Epidermal melanocyte (primary cell): Measurements from ENCODE around the gene IFITM5.

Experiments
- DNase-seq: peaks from one replicate; pipeline ENCODE4 v3.0.0; 2011; ENCODE audit warnings: low spot score; ENCODE audit not compliant: insufficient read length

IFITM5 gene

DNA sequence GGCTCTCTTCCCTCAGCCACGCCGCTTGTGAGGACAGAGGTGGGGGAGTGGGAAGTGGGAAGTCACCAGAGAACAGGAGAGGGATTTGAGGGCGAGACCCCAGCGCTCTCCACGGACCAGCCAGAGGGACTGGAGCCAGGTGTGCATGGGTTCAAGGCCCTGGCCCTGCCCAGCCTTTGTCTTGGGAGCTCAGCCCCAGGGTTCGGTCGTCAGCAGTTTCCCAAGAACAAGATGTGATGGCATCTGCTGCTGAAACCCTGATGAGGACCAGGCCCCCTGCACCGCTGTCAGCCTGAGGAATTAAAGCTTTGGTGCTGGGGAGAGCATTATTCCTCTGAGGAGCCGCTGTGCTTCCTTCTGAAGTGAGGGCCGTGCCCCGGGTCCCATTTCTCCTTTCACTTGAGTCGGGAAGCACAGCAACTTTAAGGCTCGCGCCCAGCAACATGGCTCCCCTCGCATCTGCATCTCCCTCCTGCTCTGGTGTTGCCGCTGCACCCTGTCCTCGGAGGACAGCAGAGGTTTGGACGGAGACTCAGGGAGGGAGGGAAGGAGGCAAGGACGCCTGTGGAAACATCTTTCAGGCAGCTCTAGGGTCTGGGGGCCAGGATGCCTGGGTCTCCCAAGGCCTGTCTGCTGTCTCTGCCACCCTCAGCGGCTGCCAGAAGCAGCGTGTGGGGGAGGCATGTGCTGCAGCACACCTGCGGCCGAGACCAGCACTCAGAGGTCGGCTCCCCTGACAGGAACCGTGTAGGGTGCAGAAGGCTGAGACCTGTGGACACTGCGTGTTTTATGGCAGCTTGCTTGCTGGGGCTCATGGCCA is 3.8 kb downstream of the IFITM5 start:
- no peak for DNase-seq

DNA sequence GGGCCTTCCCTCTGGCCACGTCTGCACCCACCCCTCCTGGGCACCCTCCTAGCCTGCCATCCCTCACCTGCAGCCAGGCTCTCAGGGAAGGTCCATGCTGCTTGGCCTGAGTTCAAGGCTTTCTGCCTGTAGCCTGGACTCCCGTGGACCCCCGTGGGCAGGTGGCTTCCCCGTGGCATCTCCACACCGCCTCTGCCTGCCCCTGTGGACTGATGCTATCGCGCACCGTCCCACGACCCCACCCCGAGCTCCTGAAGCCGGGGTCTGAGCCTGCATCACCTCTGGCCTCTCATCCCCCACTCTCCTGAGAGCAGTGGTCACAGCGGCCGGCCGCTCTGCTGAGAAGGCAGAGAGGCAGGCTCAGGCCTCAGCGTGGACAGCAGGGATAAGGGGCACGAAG is 4.5 kb downstream of the IFITM5 start:
- no peak for DNase-seq

DNA sequence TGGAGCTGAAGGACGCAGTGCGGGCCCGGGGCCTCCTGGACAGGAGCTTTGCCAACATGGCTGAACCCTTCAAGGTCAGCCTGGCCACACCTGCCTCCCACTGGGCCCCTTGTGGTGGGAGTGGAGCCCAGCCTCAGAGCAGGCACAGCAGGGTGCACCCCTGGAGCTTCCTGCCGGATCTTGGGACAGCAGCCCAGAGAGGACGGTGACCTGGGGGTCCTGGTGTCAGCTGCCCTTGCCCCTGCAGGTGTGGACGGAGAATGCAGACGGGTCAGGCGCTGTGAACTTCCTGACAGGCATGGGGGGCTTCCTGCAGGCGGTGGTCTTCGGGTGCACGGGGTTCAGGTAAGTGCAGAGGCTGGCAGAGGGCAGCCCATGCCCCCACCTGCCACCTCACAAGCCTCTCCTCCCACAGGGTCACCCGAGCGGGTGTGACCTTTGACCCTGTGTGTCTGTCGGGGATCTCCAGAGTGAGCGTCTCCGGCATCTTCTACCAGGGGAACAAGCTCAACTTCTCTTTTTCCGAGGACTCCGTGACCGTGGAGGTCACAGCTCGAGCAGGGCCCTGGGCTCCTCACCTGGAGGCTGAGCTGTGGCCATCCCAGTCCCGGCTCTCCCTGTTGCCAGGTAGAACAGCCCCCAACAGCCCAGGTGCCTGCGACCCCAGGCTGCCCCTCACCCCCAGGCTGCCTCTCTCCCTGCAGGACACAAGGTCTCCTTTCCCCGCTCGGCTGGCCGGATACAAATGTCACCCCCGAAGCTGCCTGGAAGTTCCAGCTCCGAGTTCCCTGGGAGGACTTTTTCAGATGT is 5.3 kb downstream of the IFITM5 start:
- DNase-seq = no peak

DNA sequence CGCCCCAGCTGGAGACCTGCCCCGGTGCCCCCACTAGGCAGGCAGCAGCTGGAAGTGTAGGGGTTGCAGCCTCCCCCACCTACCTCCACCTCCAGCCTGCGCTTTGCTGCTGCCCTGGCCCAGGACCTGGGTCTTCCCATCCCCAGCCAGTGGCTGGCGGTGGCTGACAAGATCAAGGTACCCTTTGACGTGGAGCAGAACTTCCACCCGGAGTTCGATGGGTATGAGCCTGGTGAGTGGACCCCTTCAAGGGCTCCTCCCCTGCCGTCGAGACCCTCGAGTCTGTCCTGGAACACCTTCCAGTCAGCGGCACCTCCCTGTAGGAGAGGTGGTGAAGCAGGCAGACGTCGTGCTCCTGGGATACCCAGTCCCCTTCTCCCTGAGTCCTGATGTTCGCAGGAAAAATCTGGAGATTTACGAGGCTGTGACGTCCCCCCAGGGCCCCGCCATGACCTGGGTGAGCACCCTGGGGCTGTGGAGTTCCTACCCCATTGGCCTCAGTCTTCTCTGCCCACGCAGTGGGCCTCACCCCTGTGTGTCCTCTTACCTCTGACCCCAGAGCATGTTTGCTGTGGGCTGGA is 6.0 kb downstream of the IFITM5 start:
- DNase-seq = no peak

DNA sequence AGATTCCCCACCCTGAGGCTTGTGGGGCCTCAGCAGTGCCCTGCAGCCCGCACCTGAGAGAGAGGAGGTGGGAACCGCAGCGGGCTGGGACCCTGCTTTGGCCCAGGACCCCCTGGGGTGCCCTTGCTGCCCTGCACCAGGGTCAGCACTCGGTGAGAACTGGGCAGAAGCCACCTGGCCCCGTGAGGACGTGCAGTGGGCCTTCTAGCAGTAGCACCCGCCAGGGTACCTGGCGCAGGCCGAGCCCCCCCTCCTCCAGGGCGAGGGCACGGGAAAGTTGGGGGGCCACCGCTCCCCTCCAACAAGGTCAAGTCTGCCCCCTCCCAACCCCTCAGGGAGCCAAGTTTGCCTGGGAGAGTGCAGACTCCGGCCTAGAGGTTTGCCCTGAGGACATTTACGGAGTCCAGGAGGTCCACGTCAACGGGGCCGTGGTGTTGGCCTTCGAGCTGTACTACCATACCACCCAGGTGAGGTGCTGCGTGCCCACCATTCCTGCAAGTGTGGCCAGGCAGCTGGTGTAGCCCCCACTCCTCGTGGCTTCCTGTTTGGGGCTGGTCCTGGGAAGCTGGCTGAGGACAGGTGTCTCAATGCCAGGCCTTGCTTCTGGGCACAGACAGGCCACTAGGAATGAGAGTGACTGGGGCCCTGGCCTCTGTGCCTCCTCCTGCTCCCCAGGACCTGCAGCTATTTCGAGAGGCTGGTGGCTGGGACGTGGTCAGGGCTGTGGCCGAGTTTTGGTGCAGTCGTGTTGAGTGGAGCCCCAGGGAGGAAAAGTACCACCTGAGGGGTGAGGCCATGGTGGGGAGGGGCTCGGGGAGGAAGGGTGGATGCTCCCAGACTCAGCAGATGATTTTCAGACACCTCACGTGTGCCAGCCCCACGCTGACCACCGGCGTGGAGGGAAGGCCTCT is 6.9 kb downstream of the IFITM5 start:
- no peak for DNase-seq

DNA sequence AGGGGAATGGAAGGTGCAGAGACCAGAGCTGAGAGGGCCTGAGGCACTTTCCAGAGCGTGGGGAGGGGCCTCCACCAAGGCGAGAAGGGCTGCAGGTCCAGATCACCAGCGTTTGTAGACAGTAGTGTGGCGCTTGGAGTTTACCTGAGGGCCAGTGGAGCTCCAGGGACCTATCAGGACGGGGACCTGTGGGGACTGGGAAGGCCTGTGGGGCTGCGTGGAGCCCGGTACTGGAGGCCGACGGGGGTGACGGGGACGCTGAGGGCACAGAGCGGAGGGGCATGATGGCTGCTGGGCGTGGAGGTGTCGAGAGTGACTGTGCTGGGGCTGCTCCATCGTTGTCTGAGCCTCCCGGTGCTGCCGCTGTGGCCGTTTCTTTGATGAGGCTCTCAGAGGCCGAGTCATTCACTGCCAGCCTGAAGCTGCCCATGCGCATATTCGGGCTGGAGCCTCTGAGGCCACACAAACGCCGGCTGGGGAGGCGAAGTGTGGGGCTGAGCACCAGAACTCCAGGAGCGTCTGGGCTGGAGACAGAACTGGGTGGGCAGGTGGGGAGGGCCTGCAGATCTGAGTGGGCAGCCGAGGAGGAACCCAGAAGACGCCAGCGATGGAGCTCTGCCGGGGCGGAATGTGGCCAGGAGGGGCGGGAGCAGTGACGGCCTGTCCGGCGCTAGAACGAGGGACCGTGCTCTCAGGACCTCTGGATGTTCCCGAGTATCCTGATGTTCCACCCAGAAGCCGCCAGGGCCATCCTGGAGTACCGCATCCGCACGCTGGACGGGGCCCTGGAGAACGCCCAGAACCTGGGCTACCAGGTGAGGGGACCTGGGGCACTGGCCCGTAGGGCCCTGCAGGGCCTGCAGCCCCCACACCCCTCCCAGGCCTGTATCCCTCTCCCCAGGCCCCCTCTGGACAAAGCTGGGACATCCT is 7.8 kb downstream of the IFITM5 start:
- no peak for DNase-seq

DNA sequence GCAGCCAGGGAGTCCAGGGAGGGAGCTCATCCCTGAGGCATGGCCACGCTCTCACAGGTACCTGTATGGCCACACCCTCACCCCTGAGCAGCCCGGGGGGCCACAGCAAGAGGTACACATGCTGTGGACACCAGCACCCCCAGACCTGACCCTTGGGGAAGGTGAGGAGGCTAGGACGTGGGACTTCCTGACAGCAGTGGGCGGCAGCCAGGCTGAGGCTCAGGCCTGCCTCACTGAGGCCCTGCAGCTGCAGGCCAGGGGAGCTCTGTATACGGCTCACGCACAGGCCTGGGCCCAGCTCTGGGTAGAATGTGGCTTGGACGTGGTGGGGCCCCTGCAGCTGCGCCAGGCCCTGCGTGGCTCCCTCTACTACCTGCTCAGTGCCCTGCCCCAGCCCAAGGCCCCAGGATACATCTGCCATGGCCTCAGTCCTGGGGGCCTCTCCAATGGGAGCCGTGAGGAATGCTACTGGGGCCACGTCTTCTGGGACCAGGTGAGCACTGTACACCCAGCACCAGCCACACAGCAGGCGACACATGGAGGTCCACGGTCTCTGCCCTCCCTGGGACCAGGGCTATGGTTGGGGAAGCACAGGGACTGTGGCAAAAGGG is 8.6 kb downstream of the IFITM5 start:
- DNase-seq = no peak

DNA sequence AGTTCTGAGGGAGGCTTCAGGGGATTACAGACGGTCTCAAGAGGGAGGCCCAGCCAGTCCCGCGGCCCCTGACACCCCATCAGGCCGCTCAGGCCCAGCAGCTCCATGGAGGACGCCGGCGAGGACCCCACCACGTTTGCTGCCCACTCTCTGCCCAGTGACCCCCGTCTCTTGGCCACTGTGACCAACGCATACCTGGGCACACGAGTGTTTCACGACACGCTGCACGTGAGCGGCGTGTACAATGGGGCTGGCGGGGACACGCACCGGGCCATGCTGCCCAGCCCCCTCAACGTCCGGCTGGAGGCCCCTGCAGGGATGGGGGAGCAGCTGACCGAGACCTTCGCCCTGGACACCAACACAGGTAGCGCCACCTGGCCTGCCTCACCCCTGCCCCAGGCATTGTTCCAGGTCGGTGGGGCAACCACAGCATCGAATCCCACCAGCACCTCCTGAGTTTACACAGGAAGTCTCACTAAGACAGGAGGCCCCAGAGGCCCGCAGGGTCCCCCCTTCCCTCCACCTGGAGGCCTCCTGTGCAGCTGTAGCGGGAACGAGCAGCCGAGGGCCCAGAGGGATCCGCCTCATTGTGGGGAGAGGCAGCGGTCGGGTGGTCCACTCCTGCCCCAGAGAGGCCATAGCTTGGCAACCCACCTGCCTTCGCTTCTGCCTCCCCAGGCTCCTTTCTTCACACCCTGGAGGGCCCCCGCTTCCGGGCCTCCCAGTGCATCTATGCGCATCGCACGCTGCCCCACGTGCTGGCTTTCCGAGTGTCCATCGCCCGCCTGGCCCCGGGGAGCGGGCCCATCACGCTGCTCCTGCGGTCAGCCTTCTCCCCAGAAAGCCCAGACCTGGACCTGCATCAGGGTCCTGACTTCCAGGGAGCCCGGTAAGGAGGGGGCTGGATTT is 9.4 kb downstream of the IFITM5 start:
- DNase-seq = no peak

DNA sequence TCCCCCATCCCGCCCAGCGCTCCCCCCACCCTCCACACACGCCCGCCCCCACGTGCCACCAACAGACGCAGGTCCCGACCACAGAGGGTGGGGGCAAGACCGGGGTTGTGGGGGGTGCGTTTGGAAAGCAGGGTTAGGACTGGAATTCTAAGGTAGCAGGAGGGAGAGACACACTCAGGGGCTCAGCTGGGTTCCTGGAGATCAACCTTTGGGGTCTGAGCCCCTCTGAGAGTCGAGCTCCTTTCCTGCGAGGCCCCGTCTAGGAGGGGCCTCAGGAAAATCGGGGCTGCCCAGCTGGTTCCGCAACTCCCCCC is 10.0 kb downstream of the IFITM5 start:
- no peak for DNase-seq

DNA sequence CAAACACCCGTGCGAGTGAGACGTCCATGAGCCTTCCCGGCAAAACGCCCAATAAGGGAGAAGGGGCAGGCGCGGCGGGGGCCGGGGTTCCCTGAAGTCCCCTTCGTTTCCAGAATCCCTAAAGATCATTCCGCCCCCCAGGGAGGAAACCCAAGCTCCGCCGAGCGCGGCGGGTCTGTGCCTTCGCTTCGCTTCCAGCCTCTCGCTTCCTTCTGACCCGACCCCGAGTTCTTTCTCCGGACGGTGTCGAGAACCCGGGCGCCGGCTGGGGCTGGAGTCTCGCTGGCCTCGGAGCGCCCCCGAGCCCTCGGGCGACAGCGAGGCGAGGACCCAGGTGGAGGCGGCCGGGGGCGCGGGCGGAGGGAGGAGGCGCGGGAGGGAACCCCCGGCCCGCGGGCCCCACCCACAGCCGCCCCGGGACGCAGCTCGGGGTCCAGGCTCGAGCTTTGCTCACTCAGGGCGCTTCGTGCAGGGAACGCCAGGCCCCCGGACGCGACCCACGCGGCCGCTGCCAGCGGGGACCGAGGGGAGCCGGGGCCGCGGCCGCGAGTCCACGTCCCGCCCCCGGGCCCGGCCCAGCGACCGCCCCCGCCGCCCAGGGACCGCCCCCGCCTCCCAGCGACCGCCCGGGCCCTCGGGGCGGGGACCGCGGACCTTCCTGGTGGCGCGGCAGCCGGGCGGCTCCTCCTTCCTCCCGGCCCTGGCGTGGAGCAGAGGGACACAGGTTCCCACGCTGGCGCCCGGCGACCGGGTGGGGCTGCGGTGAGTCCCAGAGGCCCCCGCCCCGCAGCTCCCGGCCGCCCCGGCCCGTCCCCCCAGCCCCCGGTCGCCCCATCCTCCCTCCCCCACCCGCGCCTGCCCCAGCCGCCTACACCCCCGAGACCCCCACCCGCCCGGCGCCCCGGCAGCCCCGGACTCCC is 10.6 kb downstream of the IFITM5 start, which contains the start of gene PGGHG:
TSS of gene PGGHG (plus strand) at position 649 of the 920 bp plus-strand sequence. CDS start 691 bp downstream, outside the sequence.
- DNase-seq = peak; percentile 89

DNA sequence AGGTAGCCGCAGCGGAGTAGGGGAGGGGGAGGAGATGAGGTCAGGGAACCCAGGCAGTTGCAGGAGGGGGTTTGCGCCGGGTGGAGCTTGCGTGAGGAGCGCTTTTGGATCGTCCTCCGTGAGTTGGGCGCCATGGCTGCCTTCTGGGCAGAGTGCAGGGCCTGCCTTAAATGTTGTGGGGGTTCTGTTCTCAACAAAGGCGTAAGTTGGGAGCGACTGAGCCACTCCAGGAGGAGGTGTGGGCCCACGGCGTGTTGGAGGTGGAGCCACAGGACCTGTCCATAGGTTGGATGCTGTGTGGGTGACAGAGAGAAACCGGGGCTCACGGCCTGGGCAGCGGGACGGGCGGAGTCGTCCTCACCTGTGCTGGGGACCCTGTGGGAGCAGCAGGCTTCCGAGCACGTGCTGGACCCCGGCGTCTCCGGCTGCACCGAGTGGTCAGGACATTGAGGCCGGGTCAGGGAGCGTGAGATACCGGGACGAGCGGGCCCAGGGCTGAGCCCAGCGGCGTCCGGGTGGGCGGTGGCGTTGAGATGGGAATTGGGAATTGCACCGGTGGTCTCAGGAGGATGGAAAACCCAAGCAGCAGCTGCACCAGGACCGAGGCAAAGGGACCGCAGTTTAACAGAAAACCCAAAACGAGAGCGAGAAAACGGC is 11.4 kb downstream of the IFITM5 start:
- peak; percentile 10 for DNase-seq

DNA sequence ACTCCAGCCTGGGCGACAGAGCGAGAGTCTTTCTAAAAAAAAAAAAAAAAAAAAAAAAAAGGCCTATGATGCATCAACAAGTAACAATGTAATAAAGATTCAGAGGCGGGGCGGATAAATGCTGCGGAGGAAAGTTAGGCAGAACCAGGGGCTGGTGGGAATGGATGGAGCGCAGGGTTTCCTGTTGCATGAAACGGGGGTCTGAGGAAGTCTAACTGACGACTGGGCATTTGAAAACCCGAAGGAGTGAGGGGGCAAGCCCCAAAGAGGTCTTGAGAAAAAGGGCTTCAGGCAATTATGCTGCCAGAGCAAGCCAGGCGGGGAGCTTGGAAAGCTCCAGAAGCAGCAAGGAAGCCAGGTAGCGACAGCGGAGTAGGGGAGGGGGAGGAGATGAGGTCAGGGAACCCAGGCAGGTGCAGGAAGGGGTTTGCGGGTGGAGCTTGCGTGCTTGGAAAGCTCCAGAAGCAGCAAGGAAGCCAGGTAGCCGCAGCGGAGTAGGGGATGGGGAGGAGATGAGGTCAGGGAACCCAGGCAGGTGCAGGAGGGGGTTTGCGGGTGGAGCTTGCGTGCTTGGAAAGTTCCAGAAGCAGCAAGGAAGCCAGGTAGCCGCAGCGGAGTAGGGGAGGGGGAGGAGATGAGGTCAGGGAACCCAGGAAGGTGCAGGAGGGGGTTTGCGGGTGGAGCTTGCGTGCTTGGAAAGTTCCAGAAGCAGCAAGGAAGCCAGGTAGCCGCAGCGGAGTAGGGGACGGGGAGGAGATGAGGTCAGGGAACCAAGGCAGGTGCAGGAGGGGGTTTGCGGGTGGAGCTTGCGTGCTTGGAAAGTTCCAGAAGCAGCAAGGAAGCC is 12.1 kb downstream of the IFITM5 start:
- DNase-seq = peak; percentile 15

DNA sequence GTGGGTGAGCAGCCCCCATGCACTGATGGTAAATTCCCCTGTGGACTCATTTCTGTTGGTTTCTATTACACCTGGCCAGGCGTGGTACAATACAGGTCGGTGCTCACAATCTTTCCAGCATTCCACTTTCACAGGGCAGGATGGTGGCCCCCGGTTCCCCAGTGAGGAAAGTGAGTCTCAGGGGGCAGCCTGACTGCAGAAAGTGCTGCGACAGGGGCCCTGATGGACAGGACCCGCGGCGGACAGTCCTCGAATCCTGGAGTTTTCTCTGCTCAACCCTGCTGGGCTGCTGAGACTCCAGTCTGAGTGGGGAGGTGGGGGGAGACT is 13.5 kb downstream of the IFITM5 start:
- no peak for DNase-seq

DNA sequence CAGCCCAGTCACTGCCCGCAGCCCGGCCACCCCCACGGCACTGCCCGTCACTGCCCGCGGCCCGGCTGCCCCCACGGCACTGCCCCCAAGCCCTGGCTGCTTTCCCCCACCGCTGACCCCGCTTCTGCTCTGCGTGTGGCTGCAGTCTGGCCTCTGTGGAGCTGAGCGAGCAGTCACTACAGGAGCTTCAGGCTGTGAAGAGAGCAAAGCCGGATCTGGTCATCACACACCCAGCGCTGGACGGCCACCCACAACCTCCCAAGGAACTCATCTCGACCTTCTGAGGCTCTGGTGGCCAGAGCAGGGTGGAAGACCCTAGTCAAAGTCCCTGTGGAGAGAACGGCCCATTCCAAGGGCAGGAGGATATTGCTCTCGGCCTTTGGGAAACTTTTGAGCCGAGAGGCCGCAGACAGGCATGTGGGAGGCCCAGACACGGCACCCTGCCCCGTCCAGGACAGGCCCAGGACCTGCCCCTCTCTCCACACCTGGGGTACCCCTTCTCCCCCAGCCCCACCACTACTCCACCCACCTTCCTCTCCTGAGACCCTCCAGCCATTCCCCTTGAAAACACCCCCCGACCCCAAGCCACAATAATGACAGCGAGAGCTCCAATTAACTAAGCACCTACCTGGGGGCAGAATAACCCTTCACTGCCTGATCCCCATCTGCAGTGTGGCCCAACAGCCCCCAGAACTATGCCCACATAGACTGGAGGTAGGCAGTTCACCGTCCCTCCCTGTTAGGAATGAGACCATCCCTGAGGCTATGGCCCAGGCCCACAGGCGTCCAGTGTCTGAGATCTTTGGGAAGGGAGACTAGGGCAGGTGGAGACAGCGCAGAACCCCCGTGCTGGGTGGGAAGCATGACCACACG is 14.1 kb downstream of the IFITM5 start:
- DNase-seq = peak; percentile 11
